ENCODE results near the gene LMBRD2. TPM values are rescaled to one million over a fixed set of nuclear protein-coding genes. Genes with fewer than 3 reads are reported as not detected.

The LMBRD2 gene
- total and polyA plus RNA-seq, 9 of the 15 experiments (the other 6 are each of a cell fraction or from before 2014, with no cell fraction given) = 2.1 to 24.2 (median 10.6) TPM

- peak; percentile 83 for FAIRE-seq
- TF ChIP-seq MTF1 (CRISPR knock-in tag; IDR thresholded peaks at IDR 0.05; ENCODE audit: borderline replicate concordance) = no peak
- no peak for TF ChIP-seq ZKSCAN1 (IDR thresholded peaks at IDR 0.05; ENCODE audit: low read depth, low read length)
- TF ChIP-seq, protein P1, sequence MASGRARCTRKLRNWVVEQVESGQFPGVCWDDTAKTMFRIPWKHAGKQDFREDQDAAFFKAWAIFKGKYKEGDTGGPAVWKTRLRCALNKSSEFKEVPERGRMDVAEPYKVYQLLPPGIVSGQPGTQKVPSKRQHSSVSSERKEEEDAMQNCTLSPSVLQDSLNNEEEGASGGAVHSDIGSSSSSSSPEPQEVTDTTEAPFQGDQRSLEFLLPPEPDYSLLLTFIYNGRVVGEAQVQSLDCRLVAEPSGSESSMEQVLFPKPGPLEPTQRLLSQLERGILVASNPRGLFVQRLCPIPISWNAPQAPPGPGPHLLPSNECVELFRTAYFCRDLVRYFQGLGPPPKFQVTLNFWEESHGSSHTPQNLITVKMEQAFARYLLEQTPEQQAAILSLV (tag; IDR thresholded peaks at IDR 0.05) = no peak
- TF ChIP-seq, protein P2, sequence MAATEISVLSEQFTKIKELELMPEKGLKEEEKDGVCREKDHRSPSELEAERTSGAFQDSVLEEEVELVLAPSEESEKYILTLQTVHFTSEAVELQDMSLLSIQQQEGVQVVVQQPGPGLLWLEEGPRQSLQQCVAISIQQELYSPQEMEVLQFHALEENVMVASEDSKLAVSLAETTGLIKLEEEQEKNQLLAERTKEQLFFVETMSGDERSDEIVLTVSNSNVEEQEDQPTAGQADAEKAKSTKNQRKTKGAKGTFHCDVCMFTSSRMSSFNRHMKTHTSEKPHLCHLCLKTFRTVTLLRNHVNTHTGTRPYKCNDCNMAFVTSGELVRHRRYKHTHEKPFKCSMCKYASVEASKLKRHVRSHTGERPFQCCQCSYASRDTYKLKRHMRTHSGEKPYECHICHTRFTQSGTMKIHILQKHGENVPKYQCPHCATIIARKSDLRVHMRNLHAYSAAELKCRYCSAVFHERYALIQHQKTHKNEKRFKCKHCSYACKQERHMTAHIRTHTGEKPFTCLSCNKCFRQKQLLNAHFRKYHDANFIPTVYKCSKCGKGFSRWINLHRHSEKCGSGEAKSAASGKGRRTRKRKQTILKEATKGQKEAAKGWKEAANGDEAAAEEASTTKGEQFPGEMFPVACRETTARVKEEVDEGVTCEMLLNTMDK (IDR thresholded peaks at IDR 0.05; ENCODE audit: borderline replicate concordance, insufficient read depth, low read depth, low read length, poor library complexity, severe bottlenecking) = no peak
- TF ChIP-seq HLTF (IDR thresholded peaks at IDR 0.05) = no peak
- TF ChIP-seq MCM2 (IDR thresholded peaks at IDR 0.05; ENCODE audit: low read depth) = no peak
- TF ChIP-seq CTCF (IDR thresholded peaks at IDR 0.05 in 2 of 3, conservative IDR thresholded peaks at IDR 0.05 in 1 of 3; ENCODE audit: insufficient read depth in 2 of 3, low read depth in 1 of 3, low read length in 3 of 3) = peak; percentile 36 to 65 (median 52); a peak in 5 of 6 replicates
- TF ChIP-seq NELFE (IDR thresholded peaks at IDR 0.05; ENCODE audit: insufficient read depth, insufficient read length) = no peak
- TF ChIP-seq ZNF436 (CRISPR knock-in tag; IDR thresholded peaks at IDR 0.05) = no peak
- no peak for TF ChIP-seq ZNF778 (CRISPR knock-in tag; IDR thresholded peaks at IDR 0.05)
- TF ChIP-seq PCBP2 (IDR thresholded peaks at IDR 0.05; ENCODE audit: low read depth, low read length, poor library complexity, severe bottlenecking) = no peak
- no peak for TF ChIP-seq BMI1 (IDR thresholded peaks at IDR 0.05; ENCODE audit: low read length)
- no peak for TF ChIP-seq CEBPG (CRISPR knock-in tag; IDR thresholded peaks at IDR 0.05)
- no peak for TF ChIP-seq CEBPG (tag; conservative IDR thresholded peaks at IDR 0.05 in 1 of 2, IDR thresholded peaks at IDR 0.05 in 1 of 2)
- peak; percentile 43 to 70 for TF ChIP-seq RAD21 (CRISPR knock-in tag; conservative IDR thresholded peaks at IDR 0.05 in 1 of 2, IDR thresholded peaks at IDR 0.05 in 1 of 2)
- no peak for TF ChIP-seq CEBPB (tag; IDR thresholded peaks at IDR 0.05)
Observed at GRCh38 chr5:36177715-36178523, 26.2 kb upstream of the LMBRD2 start.

More at GRCh38 chr5:36177715-36178523, 26.2 kb upstream of the LMBRD2 start:
- 92% methylated on average over 2 of the region's 2 CpGs for WGBS (ENCODE audit: insufficient coverage, low coverage, missing lambda C conversion rate)
- DNase-seq (ENCODE audit: extremely low read depth in 1 of 4, low spot score in 3 of 4) = peak in 2 of 4 experiments; percentile 17 to 37
- no peaks in the 10 kb centered on the region for H3K4me1 ChIP-seq (replicated peaks in 1 of 2; ENCODE audit: control insufficient read depth in 2 of 2, insufficient read depth in 2 of 2, low read length in 2 of 2)
- CTCF ChIA-PET (ENCODE audit: low intra/inter-chr PET ratio) = interaction anchor here (0.6 to 1.6 kb wide), 3 partner anchors 125 to 515 kb away, joined by 3 to 8 read pairs (median 8); no protein-coding TSS in a partner anchor
- BruUV-seq (replicated peaks) = no TSS peak
- peaks cover 97% of the 10 kb centered on the region for H3K36me3 ChIP-seq (ENCODE audit: control insufficient read depth, insufficient read depth, low read length)
- POLR2A ChIA-PET = interaction anchor here (0.5 to 1.2 kb wide), 6 partner anchors 10 to 1262 kb away, joined by 3 to 10 read pairs (median 4); partner anchors contain the start of genes BRIX1 and NADK2
- H3K4me3 ChIP-seq = no peak overlapping the region
- no peaks in the 10 kb centered on the region for H3K79me2 ChIP-seq (ENCODE audit: control insufficient read depth, insufficient read depth, low read length)
- intact Hi-C loops (cut with micrococcal nuclease) (loop anchor here (1.0 to 10.0 kb wide), 6 partner anchors 65 to 514 kb away; no protein-coding TSS in a partner anchor), in situ Hi-C loops (cut with MboI) (no loop called here)
- no peak overlapping the region for H3K4me2 ChIP-seq (ENCODE audit: insufficient read depth, low read length)
- no peaks in the 10 kb centered on the region for H4K20me1 ChIP-seq (replicated peaks; ENCODE audit: control insufficient read depth, insufficient read depth, low read length)
- no peaks in the 10 kb centered on the region for H3K9me1 ChIP-seq (ENCODE audit: control insufficient read depth, insufficient read depth, low read length)
- H2AFZ ChIP-seq (ENCODE audit: low read depth, low read length) = no peak overlapping the region
- H3K9ac ChIP-seq (ENCODE audit: insufficient read depth in 1 of 2, low read depth in 2 of 2, low read length in 2 of 2) = no peak overlapping the region
- H3K27me3 ChIP-seq (ENCODE audit: control insufficient read depth in 2 of 2, insufficient read depth in 2 of 2, low read length in 2 of 2) = no peaks in the 10 kb centered on the region
- ATAC-seq = peak; percentile 81
- H3K9me3 ChIP-seq (replicated peaks; ENCODE audit: control insufficient read depth, insufficient read depth, low read depth, low read length) = no peaks in the 10 kb centered on the region
- no peak overlapping the region for H3K27ac ChIP-seq (ENCODE audit: extremely low read depth, low read depth, low read length)
